Inferior parietal cortex (tissue), 1 donor: Measurements from ENCODE around the gene KYNU.
"Not testable (repeated sequence)": the region's sequence is repeated elsewhere in the genome, so short reads cannot be mapped to it uniquely, and the experiment has no call there.

Experiments used
- DNase-seq: peaks from one replicate; pipeline ENCODE4 v3.0.0-alpha.2; 2016; ENCODE audit errors: extremely low spot score

The KYNU gene

DNA sequence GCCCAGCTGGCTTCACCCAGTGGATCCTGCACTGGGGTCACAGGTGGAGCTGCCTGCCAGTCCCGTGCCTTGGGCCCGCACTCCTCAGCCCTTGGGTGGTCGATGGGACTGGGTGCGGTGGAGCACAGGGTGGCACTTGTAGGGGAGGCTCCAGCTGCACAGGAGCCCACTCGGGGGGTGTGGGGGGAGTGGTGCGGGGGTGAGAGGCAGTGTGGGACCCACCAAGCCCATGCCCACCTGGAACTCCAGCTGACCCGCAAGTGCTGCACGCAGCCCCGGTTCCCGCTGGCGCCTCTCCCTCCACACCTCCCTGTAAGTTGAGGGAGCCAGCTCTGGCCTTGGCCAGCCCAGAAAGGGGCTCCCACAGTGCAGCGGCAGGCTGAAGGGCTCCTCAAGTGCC lies 212.1 kb downstream of the KYNU start:
- DNase-seq: not testable (repeated sequence)
